Bronchial epithelial cell (primary cell): ENCODE measurements around the gene YY1. TPM values are rescaled to one million over a fixed set of nuclear protein-coding genes. Genes with fewer than 3 reads are reported as not detected.

Experiments used
- DNase-seq: peaks from one replicate; pipeline ENCODE4 v3.0.0-alpha.2; 2010; ENCODE audit warnings: low read depth
- FAIRE-seq: peaks from 2 replicates; lab custom pipeline; 2011; peaks lifted over from hg19 to GRCh38; lab: Jason Lieb, UNC
- H3K27me3 ChIP-seq: 2 replicates; pipeline ENCODE4 v1.5.1; 2011; ENCODE audit warnings: low read length; ENCODE audit not compliant: control insufficient read depth, insufficient read depth
- H3K36me3 ChIP-seq: 2 replicates; pipeline ENCODE4 v1.5.1; 2011; ENCODE audit warnings: low read length; ENCODE audit not compliant: control insufficient read depth, insufficient read depth
- H3K4me3 ChIP-seq: 2 replicates; pipeline ENCODE4 v1.5.1; 2011; ENCODE audit warnings: mild to moderate bottlenecking, low read depth, low read length, control low read depth
- CTCF ChIP-seq: IDR thresholded peaks from 2 replicates; pipeline ENCODE4 v1.5.1; 2011; ENCODE audit warnings: mild to moderate bottlenecking, moderate library complexity, low read length, control low read depth, inconsistent platforms; ENCODE audit not compliant: insufficient read depth, severe bottlenecking
- total RNA-seq: library from RNA; depleted of rRNA; stranded (reverse); fragments of >200 nt; gene quantifications from 2 replicates; pipeline ENCODE4 v1.2.1, GENCODE V29; 2014

Gene YY1
- total RNA-seq, 1 donor from 2014 or later: 50.5 TPM

DNA sequence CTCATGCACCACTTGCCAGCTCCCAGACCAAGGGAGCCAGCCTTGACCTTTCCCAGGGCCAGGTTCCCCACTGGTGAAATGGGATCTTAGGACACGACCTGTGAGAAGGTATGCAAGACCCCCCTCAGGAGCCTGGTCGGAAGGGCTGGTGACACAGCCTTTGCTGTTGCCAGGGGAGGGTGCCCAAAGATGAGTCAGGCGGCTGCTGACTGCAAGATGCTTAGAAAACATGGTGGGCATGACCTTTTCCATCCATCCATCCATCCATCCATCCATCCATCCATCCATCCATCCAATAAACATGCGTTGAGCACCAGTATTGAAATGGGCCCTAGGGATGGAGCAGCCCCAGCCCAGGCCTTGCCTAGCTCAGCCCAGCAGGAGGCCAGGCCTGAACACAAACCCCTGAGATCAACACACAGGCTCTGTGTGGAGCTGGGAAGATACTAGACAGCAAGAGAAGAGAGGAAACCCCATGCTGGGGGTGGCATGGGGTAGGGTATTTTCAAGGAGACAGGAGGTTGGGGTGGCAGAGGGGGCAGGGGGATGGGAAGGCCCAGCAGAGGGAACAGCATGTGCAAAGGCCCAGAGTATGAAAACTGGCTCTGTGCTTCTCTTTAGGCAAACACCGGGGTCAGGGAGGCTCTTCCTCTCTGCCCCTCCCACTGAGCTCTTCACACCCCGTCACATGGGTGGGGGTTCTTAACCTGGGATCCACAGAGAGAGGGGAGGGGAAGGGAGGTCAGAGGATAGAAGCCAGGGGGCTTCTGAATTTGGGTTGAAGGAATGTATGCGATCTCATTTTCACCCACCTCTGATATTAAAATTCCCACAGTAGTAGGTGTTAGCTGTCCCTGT is 26.2 kb upstream of the YY1 start:
- H3K4me3 ChIP-seq: no peak overlapping the region
- no peak for DNase-seq
- no peak for TF ChIP-seq CTCF
- H3K27me3 ChIP-seq: no peaks in the 10 kb centered on the region
- no peak for FAIRE-seq
- no peaks in the 10 kb centered on the region for H3K36me3 ChIP-seq

- H3K36me3 ChIP-seq: no peaks in the 10 kb centered on the region
- FAIRE-seq (no peak), DNase-seq (no peak)
- no peak for TF ChIP-seq CTCF
- H3K4me3 ChIP-seq: peak overlapping the region; percentile 88
- no peaks in the 10 kb centered on the region for H3K27me3 ChIP-seq
These were observed 25.4 kb upstream of the YY1 start for GRCh38 chr14:100213587-100213955.

- peak; percentile 64 for DNase-seq
- no peak for TF ChIP-seq CTCF
- Histone ChIP-seq H3K27me3 (no peaks in the 10 kb centered on the region), H3K4me3 (peak overlapping the region; percentile 88), H3K36me3 (no peaks in the 10 kb centered on the region)
- FAIRE-seq: no peak
These were observed 24.8 kb upstream of the YY1 start for GRCh38 chr14:100213956-100214769.

GRCh38 chr14:100214770-100215083 is 24.2 kb upstream of the YY1 start:
- Histone ChIP-seq H3K36me3 (no peaks in the 10 kb centered on the region), H3K27me3 (no peaks in the 10 kb centered on the region), H3K4me3 (no peak overlapping the region)
- DNase-seq: no peak
- no peak for TF ChIP-seq CTCF
- no peak for FAIRE-seq

DNA sequence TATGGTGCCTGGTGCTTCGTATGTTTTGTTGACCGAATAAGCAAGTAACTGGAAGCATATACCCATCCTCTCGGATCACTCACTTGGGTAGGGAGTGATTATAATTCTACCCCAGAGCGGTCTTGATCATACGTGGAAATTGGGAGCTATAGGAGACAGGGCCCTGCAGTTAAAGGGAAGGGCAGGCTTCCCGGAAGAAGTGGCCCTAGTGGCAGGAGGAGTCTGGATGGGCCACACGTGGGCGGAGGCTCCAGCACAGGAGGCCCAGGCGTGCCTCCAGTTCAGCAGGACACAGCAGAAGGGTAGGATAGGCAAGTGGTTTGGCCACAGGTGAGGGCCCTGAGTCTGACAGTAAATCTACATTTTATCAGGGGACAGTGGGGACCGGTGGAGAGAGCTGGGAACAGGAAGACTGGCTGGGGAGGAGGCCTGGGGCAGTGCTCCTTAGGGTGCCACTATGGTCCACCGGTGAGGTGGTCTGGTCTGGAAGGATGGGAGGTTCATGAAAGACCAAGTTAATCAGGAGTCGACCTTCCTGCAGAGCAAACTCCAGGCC is 23.5 kb upstream of the YY1 start:
- no peak for DNase-seq
- no peak for FAIRE-seq
- Histone ChIP-seq H3K4me3 (no peak overlapping the region), H3K27me3 (no peaks in the 10 kb centered on the region), H3K36me3 (no peaks in the 10 kb centered on the region)
- TF ChIP-seq CTCF: no peak
